ENCODE measurements around the gene LARGE2.

DNA sequence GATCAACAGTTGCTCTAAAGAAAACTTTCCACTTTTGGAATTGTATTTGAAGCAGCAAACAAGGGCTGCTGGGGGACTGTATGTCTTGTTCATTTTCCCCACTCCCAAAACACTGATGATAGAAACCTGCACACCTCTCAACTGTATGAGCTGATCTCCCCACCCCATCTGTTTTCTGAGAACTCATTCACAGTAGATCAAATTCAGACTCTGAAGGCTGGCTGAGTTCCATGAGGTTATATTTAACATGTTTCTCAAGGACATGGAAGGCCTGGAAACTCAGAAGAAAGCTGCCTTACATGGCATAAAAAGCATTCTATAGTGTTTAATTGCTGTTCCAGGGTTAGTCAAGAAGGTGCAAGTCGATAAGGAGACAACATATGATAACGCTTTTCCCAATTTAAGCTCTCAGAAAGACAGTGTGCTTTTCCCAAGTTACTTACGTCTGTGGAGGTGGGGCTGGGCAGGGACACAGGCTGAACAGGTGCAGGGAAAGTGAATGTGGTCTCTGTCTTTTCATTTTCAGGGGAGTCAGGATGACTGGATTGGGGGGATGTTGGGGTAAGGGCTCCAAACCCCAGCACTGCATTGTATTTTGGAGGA, 23.0 kb downstream of the LARGE2 start:
- TF ChIP-seq POLR2A (IDR thresholded peaks at IDR 0.05) (no peak), EP300 (IDR thresholded peaks at IDR 0.05) (no peak)
- TF ChIP-seq, protein P1, sequence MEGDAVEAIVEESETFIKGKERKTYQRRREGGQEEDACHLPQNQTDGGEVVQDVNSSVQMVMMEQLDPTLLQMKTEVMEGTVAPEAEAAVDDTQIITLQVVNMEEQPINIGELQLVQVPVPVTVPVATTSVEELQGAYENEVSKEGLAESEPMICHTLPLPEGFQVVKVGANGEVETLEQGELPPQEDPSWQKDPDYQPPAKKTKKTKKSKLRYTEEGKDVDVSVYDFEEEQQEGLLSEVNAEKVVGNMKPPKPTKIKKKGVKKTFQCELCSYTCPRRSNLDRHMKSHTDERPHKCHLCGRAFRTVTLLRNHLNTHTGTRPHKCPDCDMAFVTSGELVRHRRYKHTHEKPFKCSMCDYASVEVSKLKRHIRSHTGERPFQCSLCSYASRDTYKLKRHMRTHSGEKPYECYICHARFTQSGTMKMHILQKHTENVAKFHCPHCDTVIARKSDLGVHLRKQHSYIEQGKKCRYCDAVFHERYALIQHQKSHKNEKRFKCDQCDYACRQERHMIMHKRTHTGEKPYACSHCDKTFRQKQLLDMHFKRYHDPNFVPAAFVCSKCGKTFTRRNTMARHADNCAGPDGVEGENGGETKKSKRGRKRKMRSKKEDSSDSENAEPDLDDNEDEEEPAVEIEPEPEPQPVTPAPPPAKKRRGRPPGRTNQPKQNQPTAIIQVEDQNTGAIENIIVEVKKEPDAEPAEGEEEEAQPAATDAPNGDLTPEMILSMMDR (IDR thresholded peaks at IDR 0.05), result no peak
